ENCODE results near the gene TBC1D2B. TPM values are rescaled to one million over a fixed set of nuclear protein-coding genes. Genes with fewer than 3 reads are reported as not detected.
A peak's percentile ranks its signal among the peaks of the same experiment; 100 is the strongest.

The TBC1D2B gene
- total RNA-seq, 1 donor from 2014 or later, result 13.8 TPM

DNA sequence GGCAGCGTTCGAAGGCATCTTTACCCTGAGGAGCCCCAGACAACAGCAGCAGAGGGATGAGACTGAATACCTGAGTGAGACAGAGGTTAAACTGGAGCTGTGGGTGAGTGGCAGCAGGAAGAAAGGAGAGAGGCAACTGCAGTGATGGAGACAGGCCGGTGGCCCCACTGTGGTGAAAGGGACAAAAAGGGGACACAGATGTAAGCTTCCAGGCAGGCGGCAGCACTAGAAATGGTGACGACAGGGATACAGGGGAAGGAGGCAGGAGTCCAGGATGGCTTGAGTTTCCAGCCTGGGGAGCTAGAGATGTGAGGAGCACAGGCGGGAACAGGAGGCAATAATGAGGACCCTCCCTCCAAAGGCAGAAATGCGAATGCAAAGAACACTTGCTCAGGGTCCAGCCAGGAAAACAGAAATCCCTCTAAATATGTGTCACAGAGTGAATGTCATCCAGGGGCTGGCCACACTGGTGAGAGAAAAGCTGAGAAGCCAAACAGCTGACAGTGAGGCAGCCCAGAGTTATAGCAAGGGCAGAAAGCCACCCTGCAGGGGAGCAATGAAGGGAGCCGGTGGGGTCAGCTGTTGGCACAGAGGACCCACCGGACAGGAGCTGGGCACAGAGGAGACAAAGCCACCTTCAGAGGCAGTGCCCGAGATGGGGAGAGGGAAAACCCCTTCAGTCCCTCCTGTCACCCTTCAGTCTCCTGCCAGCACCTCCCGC, 70.1 kb downstream of the TBC1D2B start:
- no peak for DNase-seq (ENCODE audit: low spot score)

DNA sequence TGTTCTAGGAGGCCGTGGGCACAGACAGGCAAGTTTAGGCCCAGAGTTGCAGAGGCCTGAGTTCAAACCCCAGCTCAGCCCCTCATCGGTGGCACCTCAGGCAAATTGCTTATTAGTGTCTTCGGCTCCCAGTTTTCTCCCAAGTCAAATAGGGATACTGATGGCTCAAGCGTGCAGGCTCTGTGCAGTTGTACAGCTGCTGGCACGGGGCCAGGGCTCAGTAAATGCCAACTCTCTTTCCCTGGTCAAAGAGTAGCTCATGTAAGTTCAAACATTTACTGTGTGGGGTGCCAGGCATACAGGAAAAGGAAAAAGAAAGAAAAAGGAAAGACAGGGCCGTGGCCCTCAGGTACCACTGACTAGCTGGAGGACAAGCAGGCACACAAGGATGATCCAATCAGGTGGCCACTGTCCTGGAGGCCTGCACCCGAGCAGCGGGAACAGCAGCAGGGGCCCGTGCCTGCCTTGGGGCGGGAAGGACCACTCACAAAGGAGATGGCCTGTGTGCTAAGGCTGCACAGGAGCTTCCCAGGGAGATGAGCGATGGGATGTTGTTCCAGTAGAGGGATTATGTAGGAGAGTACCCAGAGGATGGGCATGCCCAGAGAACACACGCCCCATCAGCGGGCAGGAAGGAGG, 70.8 kb downstream of the TBC1D2B start:
- TF ChIP-seq CTCF (IDR thresholded peaks at IDR 0.05; ENCODE audit: unreplicated experiment), result no peak
- H3K27me3 Mint-ChIP-seq (ENCODE audit: unreplicated experiment), result peaks cover 9% of the 10 kb centered on the region
- no peaks in the 10 kb centered on the region for H3K9me3 Mint-ChIP-seq (ENCODE audit: unreplicated experiment)
- no peak overlapping the region for H3K27ac Mint-ChIP-seq (ENCODE audit: unreplicated experiment)
- H3K4me1 Mint-ChIP-seq (ENCODE audit: unreplicated experiment), result peaks cover 11% of the 10 kb centered on the region
- H3K4me3 Mint-ChIP-seq (ENCODE audit: unreplicated experiment), result peak overlapping the region; percentile 17
- H3K36me3 Mint-ChIP-seq (ENCODE audit: low read depth, unreplicated experiment), result peaks cover 13% of the 10 kb centered on the region
- DNase-seq (ENCODE audit: low spot score), result no peak

More for the DNA sequence above, 70.1 kb downstream of the TBC1D2B start:
- H3K4me3 Mint-ChIP-seq (ENCODE audit: unreplicated experiment), result peak overlapping the region; percentile 17
- peaks cover 8% of the 10 kb centered on the region for H3K27me3 Mint-ChIP-seq (ENCODE audit: unreplicated experiment)
- no peak for TF ChIP-seq CTCF (IDR thresholded peaks at IDR 0.05; ENCODE audit: unreplicated experiment)
- no peak overlapping the region for H3K27ac Mint-ChIP-seq (ENCODE audit: unreplicated experiment)
- H3K9me3 Mint-ChIP-seq (ENCODE audit: unreplicated experiment), result no peaks in the 10 kb centered on the region
- peaks cover 15% of the 10 kb centered on the region for H3K36me3 Mint-ChIP-seq (ENCODE audit: low read depth, unreplicated experiment)
- H3K4me1 Mint-ChIP-seq (ENCODE audit: unreplicated experiment), result peaks cover 11% of the 10 kb centered on the region

GRCh38 chr15:78004919-78005634, 72.4 kb downstream of the TBC1D2B start:
- H3K9me3 Mint-ChIP-seq (ENCODE audit: unreplicated experiment), result no peaks in the 10 kb centered on the region
- no peak for DNase-seq (ENCODE audit: low spot score)

GRCh38 chr15:78004222-78004727, 73.2 kb downstream of the TBC1D2B start:
- Mint-ChIP-seq H3K4me1 (ENCODE audit: unreplicated experiment) (peaks cover 14% of the 10 kb centered on the region), H3K27ac (ENCODE audit: unreplicated experiment) (no peak overlapping the region), H3K36me3 (ENCODE audit: low read depth, unreplicated experiment) (peaks cover 13% of the 10 kb centered on the region)

More at GRCh38 chr15:78004919-78005634, 72.4 kb downstream of the TBC1D2B start:
- no peak for TF ChIP-seq CTCF (IDR thresholded peaks at IDR 0.05; ENCODE audit: unreplicated experiment)
- Mint-ChIP-seq H3K4me3 (ENCODE audit: unreplicated experiment) (no peak overlapping the region), H3K27me3 (ENCODE audit: unreplicated experiment) (peaks cover 10% of the 10 kb centered on the region), H3K36me3 (ENCODE audit: low read depth, unreplicated experiment) (peaks cover 13% of the 10 kb centered on the region), H3K27ac (ENCODE audit: unreplicated experiment) (no peak overlapping the region), H3K4me1 (ENCODE audit: unreplicated experiment) (peaks cover 14% of the 10 kb centered on the region)

More at GRCh38 chr15:78004222-78004727, 73.2 kb downstream of the TBC1D2B start:
- peaks cover 10% of the 10 kb centered on the region for H3K27me3 Mint-ChIP-seq (ENCODE audit: unreplicated experiment)
- DNase-seq (ENCODE audit: low spot score), result no peak
- no peak for TF ChIP-seq CTCF (IDR thresholded peaks at IDR 0.05; ENCODE audit: unreplicated experiment)
- no peaks in the 10 kb centered on the region for H3K9me3 Mint-ChIP-seq (ENCODE audit: unreplicated experiment)
- H3K4me3 Mint-ChIP-seq (ENCODE audit: unreplicated experiment), result no peak overlapping the region
